Fibroblast of villous mesenchyme (primary cell): Measurements from ENCODE around the gene INPPL1. TPM values are rescaled to one million over a fixed set of nuclear protein-coding genes. Genes with fewer than 3 reads are reported as not detected.

Experiments used
- DNase-seq: peaks from one replicate; pipeline ENCODE4 v3.0.0-alpha.2; 2010; ENCODE audit warnings: low read depth
- H3K4me3 ChIP-seq: 2 replicates; pipeline ENCODE4 v1.5.1; 2011; ENCODE audit warnings: low read depth, mild to moderate bottlenecking, low read length
- CTCF ChIP-seq: IDR thresholded peaks from 2 replicates; pipeline ENCODE4 v1.5.1; 2012; ENCODE audit warnings: low read depth, mild to moderate bottlenecking, low read length; ENCODE audit not compliant: insufficient read depth
- total RNA-seq: library from RNA; depleted of rRNA; stranded (reverse); fragments of >200 nt; gene quantifications from 2 replicates; pipeline ENCODE4 v1.2.3, GENCODE V29; 2012

Gene INPPL1
- total RNA-seq, 1 donor, result 163 TPM

DNA sequence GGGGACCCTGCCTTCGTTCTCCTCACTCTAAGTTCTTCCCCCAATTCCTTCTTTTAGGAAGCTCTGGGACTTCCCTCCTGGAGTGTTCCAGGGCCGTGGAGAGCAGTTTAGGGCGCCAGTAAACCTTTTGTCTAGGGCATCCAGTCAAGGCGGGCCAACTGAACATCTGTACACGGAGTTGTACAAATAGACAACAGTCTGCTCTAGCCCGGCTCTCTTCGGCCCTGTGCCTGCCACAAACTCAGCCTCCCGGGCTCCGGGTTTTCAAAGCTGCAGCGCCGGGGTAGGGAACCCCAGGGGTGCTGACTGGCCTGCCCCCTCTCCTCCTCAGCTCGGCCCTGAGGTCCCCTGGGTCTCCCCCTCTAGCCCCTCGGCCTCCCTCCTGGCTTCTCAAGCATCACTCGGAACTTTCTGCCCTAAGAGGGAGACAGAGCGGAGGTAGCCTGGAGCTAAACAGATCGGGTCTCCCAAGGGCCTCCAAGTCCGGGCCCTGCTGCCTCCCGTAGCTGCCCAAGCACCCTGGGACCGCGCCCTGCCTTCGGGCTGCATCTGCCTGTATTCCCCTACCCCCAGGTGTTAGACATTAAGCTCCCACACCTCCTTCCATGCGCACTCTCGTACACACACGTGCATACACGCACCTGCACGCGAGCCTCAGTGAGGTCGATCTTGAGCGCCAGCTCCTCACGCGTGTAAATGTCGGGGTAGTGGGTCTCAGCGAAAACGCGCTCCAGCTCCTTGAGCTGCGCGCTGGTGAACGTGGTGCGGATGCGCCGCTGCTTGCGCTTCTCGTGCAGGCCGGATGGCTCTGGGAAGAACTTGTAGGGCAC, 16.1 kb downstream of the INPPL1 start:
- no peak for DNase-seq
- no peak for TF ChIP-seq CTCF
- H3K4me3 ChIP-seq, result peak overlapping the region; percentile 34

- H3K4me3 ChIP-seq, result no peak overlapping the region
- no peak for DNase-seq
- TF ChIP-seq CTCF, result no peak
These were observed 16.8 kb downstream of the INPPL1 start for GRCh38 chr11:72241291-72241781.

GRCh38 chr11:72242141-72242540, 17.6 kb downstream of the INPPL1 start:
- no peak overlapping the region for H3K4me3 ChIP-seq
- no peak for DNase-seq
- no peak for TF ChIP-seq CTCF

GRCh38 chr11:72243173-72244059, 18.8 kb downstream of the INPPL1 start:
- H3K4me3 ChIP-seq, result no peak overlapping the region
- DNase-seq, result no peak
- no peak for TF ChIP-seq CTCF

DNA sequence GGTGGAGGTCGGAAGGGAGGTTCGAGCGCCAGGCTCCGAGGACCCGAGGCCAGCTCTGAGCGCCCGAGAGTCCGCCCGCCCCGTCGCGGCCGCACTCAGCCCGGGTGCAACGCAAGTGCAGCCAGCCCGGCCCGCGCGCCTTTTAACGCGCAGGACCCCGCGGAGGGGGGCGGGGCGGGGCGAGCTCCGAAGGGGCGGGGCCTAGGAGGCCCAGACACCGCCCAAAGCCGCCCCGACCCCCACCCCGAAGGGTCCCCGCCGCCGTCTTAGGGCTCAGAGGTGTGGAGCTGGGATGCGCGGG, 19.4 kb downstream of the INPPL1 start, which contains the start of gene PHOX2A:
TSS of gene PHOX2A (minus strand) at position 117 of the 301 bp plus-strand sequence. CDS start 172 bp downstream, outside the sequence.
- DNase-seq, result no peak
- H3K4me3 ChIP-seq, result peak within 1 kb of the TSS; percentile 30
- no peak for TF ChIP-seq CTCF

DNA sequence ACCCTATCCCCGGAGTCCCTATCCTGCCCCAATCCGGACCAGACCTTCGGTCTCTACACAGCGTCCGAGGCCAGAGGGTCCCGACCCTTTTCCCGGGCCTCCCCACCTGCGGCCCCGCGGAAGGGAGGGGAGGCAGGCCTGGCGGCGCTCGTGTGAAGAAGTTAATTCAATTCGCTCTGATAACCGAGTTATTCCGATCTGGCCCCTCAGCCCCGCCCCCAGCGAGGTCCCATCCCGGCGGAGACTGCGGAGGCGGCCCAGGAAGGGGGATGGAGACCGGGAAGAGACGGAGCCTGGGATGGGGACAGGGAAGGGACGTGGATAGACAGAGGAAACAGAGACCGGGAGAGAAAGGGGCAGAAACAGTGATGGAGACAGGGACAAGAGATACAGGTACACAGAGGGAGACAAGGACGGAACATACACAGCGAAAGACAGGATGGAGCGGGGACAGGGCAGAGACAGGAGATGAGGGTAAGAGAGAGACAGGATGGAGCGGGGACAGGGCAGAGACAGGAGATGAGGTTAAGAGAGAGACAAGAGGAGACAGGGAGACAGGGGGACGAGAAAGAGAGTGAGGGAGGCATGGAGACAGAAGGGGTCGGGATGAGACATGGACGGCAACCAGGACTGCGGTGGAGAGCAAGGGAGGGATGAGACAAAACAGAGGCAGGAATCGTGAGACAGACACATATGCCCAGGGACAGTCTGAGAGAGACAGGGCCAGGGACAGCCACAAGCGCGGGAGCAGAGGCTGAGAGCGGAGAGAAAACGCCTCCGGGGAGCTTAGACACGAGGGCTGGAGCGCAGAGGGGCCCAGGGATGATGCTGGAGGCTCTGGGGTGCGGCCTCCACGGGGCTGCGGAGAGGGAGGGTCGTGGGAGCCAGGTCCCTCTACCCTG, 20.0 kb downstream of the INPPL1 start:
- peak overlapping the region; percentile 30 for H3K4me3 ChIP-seq
- TF ChIP-seq CTCF, result no peak
- DNase-seq, result no peak
